Fibroblast of lung (primary cell): ENCODE data around the gene PREP. TPM values are rescaled to one million over a fixed set of nuclear protein-coding genes. Genes with fewer than 3 reads are reported as not detected.

Experiments
- DNase-seq, 2 donors: peaks; one replicate each; pipeline versions ENCODE4 v3.0.0 to v3.0.0-alpha.2; 2010; ENCODE audit warnings: low read depth in 2 of 2
- H2AFZ ChIP-seq: 2 replicates; pipeline ENCODE4 v1.5.1; 2012; ENCODE audit warnings: low read length, control low read depth, inconsistent platforms
- H3K27ac ChIP-seq: 2 replicates; pipeline ENCODE4 v1.5.1; 2011; ENCODE audit warnings: low read length, control low read depth; ENCODE audit not compliant: insufficient read depth
- H3K27me3 ChIP-seq: 2 replicates; pipeline ENCODE4 v1.5.1; 2011; ENCODE audit warnings: mild to moderate bottlenecking, low read length; ENCODE audit not compliant: control insufficient read depth, insufficient read depth
- H3K36me3 ChIP-seq: 2 replicates; pipeline ENCODE4 v1.5.1; 2011; ENCODE audit warnings: low read length; ENCODE audit not compliant: control insufficient read depth, insufficient read depth
- H3K4me1 ChIP-seq: 2 replicates; pipeline ENCODE4 v1.5.1; 2011; ENCODE audit warnings: low read length; ENCODE audit not compliant: control insufficient read depth, insufficient read depth; ENCODE audit errors: extremely low read depth
- H3K4me2 ChIP-seq: 2 replicates; pipeline ENCODE4 v1.5.1; 2011; ENCODE audit warnings: low read length, control low read depth; ENCODE audit not compliant: insufficient read depth; ENCODE audit errors: extremely low read depth
- H3K4me3 ChIP-seq, 4 experiments: fragments of 200-600 bp in 1 of 4; sonication (generic) in 1 of 4; replicated peaks in 1 of 4; 2 replicates each; pipeline ENCODE4 v1.5.1; 2011 to 2016; ENCODE audit warnings: low read length in 4 of 4, low read depth in 3 of 4, mild to moderate bottlenecking in 3 of 4, control low read depth in 2 of 4, inconsistent platforms in 1 of 4, mixed read lengths in 1 of 4; ENCODE audit not compliant: insufficient read depth in 1 of 4; ENCODE audit errors: control extremely low read depth in 1 of 4
- H3K79me2 ChIP-seq: 2 replicates; pipeline ENCODE4 v1.5.1; 2012; ENCODE audit warnings: mild to moderate bottlenecking, low read length, inconsistent platforms; ENCODE audit not compliant: control insufficient read depth, insufficient read depth
- H3K9ac ChIP-seq: 2 replicates; pipeline ENCODE4 v1.5.1; 2011; ENCODE audit warnings: mild to moderate bottlenecking, low read length, control low read depth; ENCODE audit not compliant: insufficient read depth
- H3K9me3 ChIP-seq: 2 replicates; pipeline ENCODE4 v1.5.1; 2012; ENCODE audit warnings: low read depth, low read length; ENCODE audit not compliant: control insufficient read depth, insufficient read depth
- H4K20me1 ChIP-seq: 2 replicates; pipeline ENCODE4 v1.5.1; 2011; ENCODE audit warnings: low read length; ENCODE audit not compliant: control insufficient read depth, insufficient read depth; ENCODE audit errors: extremely low read depth
- EZH2 ChIP-seq: IDR thresholded peaks from 2 replicates; pipeline ENCODE4 v1.5.1; 2012; ENCODE audit warnings: low read length, control low read depth, mild to moderate bottlenecking; ENCODE audit errors: missing control alignments
- polyA plus RNA-seq, 2 donors: library from polyadenylated mRNA; depleted of rRNA in 1 of 2; stranded (reverse) in 1 of 2; unstranded in 1 of 2; fragments of >200 nt; gene quantifications; 2 replicates each; pipeline ENCODE4 v1.2.1, GENCODE V29; 2011 to 2012; ENCODE audit warnings: missing spikeins in 1 of 2
- total RNA-seq: library from RNA; depleted of rRNA; stranded (reverse); fragments of >200 nt; gene quantifications from 2 replicates; pipeline ENCODE4 v1.2.1, GENCODE V29; 2014
- TF ChIP-seq, protein P1 (sequence below), 2 donors: IDR thresholded peaks in 1 of 2; conservative IDR thresholded peaks in 1 of 2; 1 replicate in 1 of 2; 2 replicates in 1 of 2; pipeline ENCODE4 v1.5.1; 2011 to 2012; ENCODE audit warnings: low read length in 2 of 2, control low read depth in 1 of 2, inconsistent platforms in 1 of 2, low read depth in 1 of 2, mild to moderate bottlenecking in 1 of 2

PREP gene
- total and polyA plus RNA-seq, 2 donors (not counting 1 experiment from before 2014, with no cell fraction given), result 18.3 to 30.7 TPM

DNA sequence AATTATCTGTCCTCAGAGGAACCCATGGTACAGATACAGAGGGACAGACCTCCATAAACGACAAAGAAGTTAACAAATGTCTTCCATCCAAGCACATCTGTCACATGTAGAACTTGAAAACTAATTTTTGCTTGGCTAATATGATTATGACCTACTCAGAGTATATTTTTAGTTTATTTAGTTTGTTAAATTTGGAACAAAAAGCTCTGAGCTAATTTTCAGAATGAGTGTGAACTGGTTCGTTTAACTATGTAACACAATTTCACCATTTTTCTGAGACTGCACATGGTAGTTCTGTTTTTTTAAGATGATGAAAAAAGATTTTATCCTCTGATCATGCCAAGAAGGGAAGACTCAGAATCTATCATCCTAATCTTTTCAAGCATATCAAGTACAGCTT is 34.4 kb upstream of the PREP start:
- Histone ChIP-seq H3K4me2 (no peak overlapping the region), H3K36me3 (no peaks in the 10 kb centered on the region), H3K27ac (no peak overlapping the region), H3K79me2 (no peaks in the 10 kb centered on the region), H3K9ac (no peak overlapping the region), H3K27me3 (no peaks in the 10 kb centered on the region), H3K9me3 (no peaks in the 10 kb centered on the region), H4K20me1 (no peaks in the 10 kb centered on the region), H3K4me3 (no peak overlapping the region), H2AFZ (no peak overlapping the region), H3K4me1 (peaks cover 4% of the 10 kb centered on the region)
- no peak for TF ChIP-seq EZH2
- TF ChIP-seq, protein P1, sequence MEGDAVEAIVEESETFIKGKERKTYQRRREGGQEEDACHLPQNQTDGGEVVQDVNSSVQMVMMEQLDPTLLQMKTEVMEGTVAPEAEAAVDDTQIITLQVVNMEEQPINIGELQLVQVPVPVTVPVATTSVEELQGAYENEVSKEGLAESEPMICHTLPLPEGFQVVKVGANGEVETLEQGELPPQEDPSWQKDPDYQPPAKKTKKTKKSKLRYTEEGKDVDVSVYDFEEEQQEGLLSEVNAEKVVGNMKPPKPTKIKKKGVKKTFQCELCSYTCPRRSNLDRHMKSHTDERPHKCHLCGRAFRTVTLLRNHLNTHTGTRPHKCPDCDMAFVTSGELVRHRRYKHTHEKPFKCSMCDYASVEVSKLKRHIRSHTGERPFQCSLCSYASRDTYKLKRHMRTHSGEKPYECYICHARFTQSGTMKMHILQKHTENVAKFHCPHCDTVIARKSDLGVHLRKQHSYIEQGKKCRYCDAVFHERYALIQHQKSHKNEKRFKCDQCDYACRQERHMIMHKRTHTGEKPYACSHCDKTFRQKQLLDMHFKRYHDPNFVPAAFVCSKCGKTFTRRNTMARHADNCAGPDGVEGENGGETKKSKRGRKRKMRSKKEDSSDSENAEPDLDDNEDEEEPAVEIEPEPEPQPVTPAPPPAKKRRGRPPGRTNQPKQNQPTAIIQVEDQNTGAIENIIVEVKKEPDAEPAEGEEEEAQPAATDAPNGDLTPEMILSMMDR (conservative IDR thresholded peaks at IDR 0.05 in 1 of 2, IDR thresholded peaks at IDR 0.05 in 1 of 2; ENCODE audit: low read depth in 1 of 2, low read length in 2 of 2), result no peak
- no peak for DNase-seq

- Histone ChIP-seq H3K27me3 (no peaks in the 10 kb centered on the region), H4K20me1 (no peaks in the 10 kb centered on the region), H3K9ac (no peak overlapping the region), H3K9me3 (no peaks in the 10 kb centered on the region), H3K4me2 (no peak overlapping the region), H3K79me2 (no peaks in the 10 kb centered on the region), H2AFZ (no peak overlapping the region), H3K36me3 (no peaks in the 10 kb centered on the region), H3K4me1 (peaks cover 9% of the 10 kb centered on the region), H3K4me3 (no peak overlapping the region), H3K27ac (no peak overlapping the region)
- TF ChIP-seq EZH2, result no peak
- TF ChIP-seq, protein P1 (conservative IDR thresholded peaks at IDR 0.05 in 1 of 2, IDR thresholded peaks at IDR 0.05 in 1 of 2; ENCODE audit: low read depth in 1 of 2, low read length in 2 of 2), result no peak
- no peak for DNase-seq
Measured at GRCh38 chr6:105433723-105434122, 30.8 kb upstream of the PREP start.

DNA sequence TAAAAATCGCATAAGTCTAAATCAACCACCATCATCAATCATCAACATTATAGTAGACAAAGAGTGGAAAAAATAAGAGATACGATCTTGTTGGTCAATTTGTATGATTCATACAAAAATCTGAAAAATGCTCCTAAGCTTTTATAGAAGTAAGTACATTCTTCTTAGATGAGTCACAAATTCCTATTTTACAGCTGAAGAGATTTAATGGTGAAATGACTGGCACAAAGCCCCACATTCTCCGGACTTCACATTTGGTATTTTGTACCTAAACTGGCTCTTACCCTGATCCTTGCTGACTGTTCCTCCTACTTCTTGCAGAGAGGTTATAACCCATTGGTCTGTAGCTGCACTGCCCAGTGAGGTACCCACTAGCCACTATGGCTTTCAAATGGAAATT is 29.9 kb upstream of the PREP start:
- Histone ChIP-seq H3K79me2 (no peaks in the 10 kb centered on the region), H2AFZ (no peak overlapping the region), H3K9ac (no peak overlapping the region), H3K4me1 (peaks cover 15% of the 10 kb centered on the region), H3K4me2 (no peak overlapping the region), H3K27me3 (no peaks in the 10 kb centered on the region), H3K36me3 (no peaks in the 10 kb centered on the region), H4K20me1 (no peaks in the 10 kb centered on the region), H3K9me3 (no peaks in the 10 kb centered on the region), H3K27ac (no peak overlapping the region), H3K4me3 (no peak overlapping the region)
- peak; percentile 71 to 92 for DNase-seq
- TF ChIP-seq, protein P1 (conservative IDR thresholded peaks at IDR 0.05 in 1 of 2, IDR thresholded peaks at IDR 0.05 in 1 of 2; ENCODE audit: low read depth in 1 of 2, low read length in 2 of 2), result no peak
- TF ChIP-seq EZH2, result no peak
